Gastrocnemius medialis (tissue), 4 donors: ENCODE measurements around the gene RSPRY1.

Experiments
- POLR2A ChIP-seq, 2 donors: fragments of 450-650 bp; IDR thresholded peaks; one replicate each; pipeline ENCODE4 v1.6.1; 2017; ENCODE audit warnings: antibody characterized with exemption in 2 of 2, mild to moderate bottlenecking in 2 of 2, moderate library complexity in 2 of 2
- TF ChIP-seq, protein P1 (sequence below), 5 experiments: fragments of 450-650 bp in 3 of 5; fragments of 200-600 bp in 2 of 5; sonication (generic) in 2 of 5; IDR thresholded peaks in 4 of 5; conservative IDR thresholded peaks in 1 of 5; 1 replicate in 4 of 5; 2 replicates in 1 of 5; pipeline ENCODE4 v1.5.1; 2016 to 2019; ENCODE audit warnings: antibody characterized with exemption in 5 of 5, mild to moderate bottlenecking in 3 of 5, moderate library complexity in 3 of 5

DNA sequence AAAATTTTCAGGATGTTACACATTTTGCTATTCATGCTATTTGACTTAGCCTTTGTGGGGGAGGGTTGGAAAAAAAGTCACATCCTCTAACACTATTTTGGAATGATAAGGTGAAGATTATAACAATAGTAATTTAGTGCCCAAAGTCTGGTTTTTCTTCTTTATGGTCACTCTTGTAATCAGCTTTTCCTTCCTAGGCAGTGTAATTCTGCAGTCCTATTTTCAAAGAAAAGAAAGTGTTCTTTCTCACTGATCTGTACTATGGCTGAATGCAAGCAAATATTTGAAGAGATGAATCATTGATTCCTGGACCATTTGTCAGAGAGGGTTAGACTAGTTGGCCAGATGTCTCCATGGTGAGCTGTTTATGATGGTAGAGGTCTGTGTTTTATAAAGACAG is 8.4 kb downstream of the RSPRY1 start:
- TF ChIP-seq, protein P1, sequence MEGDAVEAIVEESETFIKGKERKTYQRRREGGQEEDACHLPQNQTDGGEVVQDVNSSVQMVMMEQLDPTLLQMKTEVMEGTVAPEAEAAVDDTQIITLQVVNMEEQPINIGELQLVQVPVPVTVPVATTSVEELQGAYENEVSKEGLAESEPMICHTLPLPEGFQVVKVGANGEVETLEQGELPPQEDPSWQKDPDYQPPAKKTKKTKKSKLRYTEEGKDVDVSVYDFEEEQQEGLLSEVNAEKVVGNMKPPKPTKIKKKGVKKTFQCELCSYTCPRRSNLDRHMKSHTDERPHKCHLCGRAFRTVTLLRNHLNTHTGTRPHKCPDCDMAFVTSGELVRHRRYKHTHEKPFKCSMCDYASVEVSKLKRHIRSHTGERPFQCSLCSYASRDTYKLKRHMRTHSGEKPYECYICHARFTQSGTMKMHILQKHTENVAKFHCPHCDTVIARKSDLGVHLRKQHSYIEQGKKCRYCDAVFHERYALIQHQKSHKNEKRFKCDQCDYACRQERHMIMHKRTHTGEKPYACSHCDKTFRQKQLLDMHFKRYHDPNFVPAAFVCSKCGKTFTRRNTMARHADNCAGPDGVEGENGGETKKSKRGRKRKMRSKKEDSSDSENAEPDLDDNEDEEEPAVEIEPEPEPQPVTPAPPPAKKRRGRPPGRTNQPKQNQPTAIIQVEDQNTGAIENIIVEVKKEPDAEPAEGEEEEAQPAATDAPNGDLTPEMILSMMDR (IDR thresholded peaks at IDR 0.05 in 4 of 5, conservative IDR thresholded peaks at IDR 0.05 in 1 of 5), result no peak
- no peak for TF ChIP-seq POLR2A (IDR thresholded peaks at IDR 0.05)
